ENCODE measurements around the gene NETO2. TPM values are rescaled to one million over a fixed set of nuclear protein-coding genes. Genes with fewer than 3 reads are reported as not detected.

NETO2 gene
- total RNA-seq, 2 donors from 2014 or later = 3.6 to 19.0 TPM

- TF ChIP-seq CTCF (IDR thresholded peaks at IDR 0.05) = no peak
- no peak overlapping the region for H3K4me3 ChIP-seq
- no peaks in the 10 kb centered on the region for H3K36me3 ChIP-seq
- intact Hi-C loops (cut with DNase I) = loop anchor here (10.0 kb wide), 1 partner anchor 925 kb away; no protein-coding TSS in a partner anchor
- H3K9ac ChIP-seq (ENCODE audit: low read depth in 2 of 2, low read length in 2 of 2) = no peak overlapping the region
- H3K27ac ChIP-seq = no peak overlapping the region
- no peaks in the 10 kb centered on the region for H3K27me3 ChIP-seq
- H3K9me3 ChIP-seq = no peaks in the 10 kb centered on the region
- no peak for DNase-seq
- H3K4me1 ChIP-seq = no peaks in the 10 kb centered on the region
Measured at GRCh38 chr16:47129755-47130435, 13.8 kb downstream of the NETO2 start.

DNA sequence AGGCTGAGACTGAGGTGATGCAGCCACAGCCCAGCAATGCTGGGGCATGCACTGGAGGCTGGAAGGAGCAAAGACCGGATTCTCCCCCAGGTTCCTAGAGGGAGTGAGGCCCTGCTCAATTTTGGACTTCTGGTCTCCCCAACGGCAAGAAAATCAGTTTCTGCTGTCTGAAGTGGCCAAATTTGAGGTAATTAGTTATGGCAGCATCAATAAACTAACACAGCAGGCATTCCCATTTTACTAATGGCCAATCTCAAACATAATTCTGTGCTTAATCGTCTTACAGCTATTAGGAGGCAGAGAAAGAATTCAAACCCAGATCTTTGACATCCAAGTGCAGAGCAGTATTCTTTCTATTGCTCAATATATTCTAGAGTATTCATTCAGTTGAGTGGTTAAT, 16.2 kb downstream of the NETO2 start:
- H3K36me3 ChIP-seq = no peaks in the 10 kb centered on the region
- H3K4me3 ChIP-seq = no peak overlapping the region
- H3K27ac ChIP-seq = no peak overlapping the region
- no peak overlapping the region for H3K9ac ChIP-seq (ENCODE audit: low read depth in 2 of 2, low read length in 2 of 2)
- H3K9me3 ChIP-seq = no peaks in the 10 kb centered on the region
- H3K4me1 ChIP-seq = no peaks in the 10 kb centered on the region
- H3K27me3 ChIP-seq = no peaks in the 10 kb centered on the region
- intact Hi-C loops (cut with DNase I) = no loop called here
- TF ChIP-seq CTCF (IDR thresholded peaks at IDR 0.05) = no peak
- DNase-seq = no peak

- Histone ChIP-seq H3K36me3 (no peaks in the 10 kb centered on the region), H3K9ac (ENCODE audit: low read depth in 2 of 2, low read length in 2 of 2) (no peak overlapping the region), H3K27ac (no peak overlapping the region), H3K27me3 (no peaks in the 10 kb centered on the region), H3K4me3 (no peak overlapping the region), H3K9me3 (no peaks in the 10 kb centered on the region), H3K4me1 (no peaks in the 10 kb centered on the region)
- TF ChIP-seq CTCF (IDR thresholded peaks at IDR 0.05) = no peak
- intact Hi-C loops (cut with DNase I) = no loop called here
- DNase-seq = no peak
Measured at GRCh38 chr16:47125757-47126156, 18.0 kb downstream of the NETO2 start.

DNA sequence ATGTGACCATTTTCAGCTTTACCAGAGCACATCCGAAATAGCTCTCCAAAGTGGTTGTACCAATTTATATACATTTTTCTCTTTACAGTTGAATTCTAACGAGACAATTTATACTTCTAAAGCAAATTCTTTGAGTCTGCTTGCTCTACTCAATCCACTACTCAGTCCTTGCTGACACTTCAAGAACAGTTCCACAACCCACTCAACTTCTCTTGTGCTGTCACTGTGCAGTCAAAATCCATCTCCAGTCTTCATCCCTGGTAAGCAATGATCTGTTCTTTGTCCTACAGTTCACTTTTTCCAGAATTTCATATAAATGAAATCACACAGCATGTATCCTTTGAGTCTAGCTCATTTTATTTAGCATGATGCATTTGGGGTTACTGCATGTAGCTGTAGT, 30.6 kb downstream of the NETO2 start:
- Histone ChIP-seq H3K9ac (ENCODE audit: low read depth in 2 of 2, low read length in 2 of 2) (no peak overlapping the region), H3K36me3 (no peaks in the 10 kb centered on the region), H3K9me3 (no peaks in the 10 kb centered on the region), H3K4me3 (no peak overlapping the region), H3K4me1 (no peaks in the 10 kb centered on the region), H3K27me3 (no peaks in the 10 kb centered on the region), H3K27ac (no peak overlapping the region)
- intact Hi-C loops (cut with DNase I) = no loop called here
- no peak for TF ChIP-seq CTCF (IDR thresholded peaks at IDR 0.05)
- no peak for DNase-seq

DNA sequence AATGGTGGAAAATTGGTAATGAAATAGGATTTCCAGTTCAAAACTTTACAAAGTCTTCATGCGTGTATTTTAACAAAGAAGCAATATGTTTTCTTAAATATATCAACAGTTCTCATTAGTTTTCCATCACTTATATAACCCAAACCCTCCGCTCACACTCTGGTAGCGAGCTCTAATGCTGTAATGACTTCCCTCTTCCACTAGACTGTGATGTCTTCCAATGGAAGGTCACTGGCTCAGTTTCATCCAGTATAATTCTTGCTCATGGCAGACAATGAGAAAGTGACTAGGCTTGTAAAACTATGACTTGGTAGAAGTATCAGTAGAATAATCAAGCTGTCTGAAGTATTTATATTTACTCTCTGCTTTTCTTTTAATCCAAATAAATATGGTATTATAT, 32.8 kb downstream of the NETO2 start:
- Histone ChIP-seq H3K4me3 (no peak overlapping the region), H3K27ac (no peak overlapping the region), H3K9ac (ENCODE audit: low read depth in 2 of 2, low read length in 2 of 2) (no peak overlapping the region), H3K9me3 (no peaks in the 10 kb centered on the region), H3K36me3 (no peaks in the 10 kb centered on the region), H3K4me1 (no peaks in the 10 kb centered on the region), H3K27me3 (no peaks in the 10 kb centered on the region)
- DNase-seq = no peak
- intact Hi-C loops (cut with DNase I) = no loop called here
- no peak for TF ChIP-seq CTCF (IDR thresholded peaks at IDR 0.05)
